HG03457 (cell line): ENCODE data around the gene CES2.

Experiments used
- ATAC-seq: cut with Tn5 transposase; IDR thresholded peaks from one replicate; pipeline ENCODE4 v1.9.1; 2021; ENCODE audit warnings: moderate number of reproducible peaks; ENCODE audit not compliant: unreplicated experiment

CES2 gene

GRCh38 chr16:66918803-66919568 is 16.3 kb upstream of the CES2 start, which contains the start of gene CDH16:
TSS of gene CDH16 (minus strand) at chr16:66918885. CDS start at chr16:66918065, 820 bp downstream.
- ATAC-seq: no peak

GRCh38 chr16:66919569-66920298 is 15.6 kb upstream of the CES2 start:
- ATAC-seq: no peak

- ATAC-seq: no peak
Measured at GRCh38 chr16:66920299-66920590, 15.1 kb upstream of the CES2 start.

DNA sequence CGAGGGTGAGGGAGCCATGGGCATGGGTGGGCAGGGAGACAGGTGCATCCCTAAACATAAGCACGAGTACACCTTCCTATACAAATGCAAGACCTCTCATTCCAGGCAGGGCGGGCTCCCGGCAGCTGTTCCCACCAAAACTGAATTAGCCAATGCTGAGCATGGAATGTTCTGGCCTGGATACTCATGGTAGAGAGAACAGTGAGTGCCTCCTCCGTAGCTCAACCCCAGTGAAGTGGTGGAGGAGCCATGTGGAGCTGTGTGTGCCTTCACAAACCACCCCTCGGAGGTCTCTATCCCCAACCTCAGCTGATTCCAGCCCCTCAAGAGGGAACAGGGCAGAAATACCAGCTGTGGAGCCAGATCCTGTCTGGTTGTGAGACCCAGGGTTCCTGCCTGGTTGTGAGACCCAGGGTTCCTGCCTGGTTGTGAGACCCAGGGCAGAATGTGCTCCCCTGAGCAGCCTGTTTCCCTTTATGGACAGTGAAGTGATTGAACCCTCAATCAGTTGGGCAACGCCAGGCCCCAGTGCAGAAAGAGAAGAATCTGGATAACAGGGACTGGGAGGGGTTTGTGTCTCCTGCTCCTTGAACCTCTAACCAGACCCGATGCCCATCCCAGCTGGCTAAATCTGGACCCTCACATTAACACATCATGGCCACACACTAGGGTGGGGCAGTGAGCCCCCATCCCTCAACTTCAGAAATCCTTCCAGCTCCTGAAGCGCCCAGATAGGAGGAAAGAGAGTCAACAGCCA is 14.2 kb upstream of the CES2 start:
- ATAC-seq: no peak

GRCh38 chr16:66921729-66922450 is 13.4 kb upstream of the CES2 start:
- ATAC-seq: no peak

- no peak for ATAC-seq
Measured at GRCh38 chr16:66923247-66923731, 12.0 kb upstream of the CES2 start.

DNA sequence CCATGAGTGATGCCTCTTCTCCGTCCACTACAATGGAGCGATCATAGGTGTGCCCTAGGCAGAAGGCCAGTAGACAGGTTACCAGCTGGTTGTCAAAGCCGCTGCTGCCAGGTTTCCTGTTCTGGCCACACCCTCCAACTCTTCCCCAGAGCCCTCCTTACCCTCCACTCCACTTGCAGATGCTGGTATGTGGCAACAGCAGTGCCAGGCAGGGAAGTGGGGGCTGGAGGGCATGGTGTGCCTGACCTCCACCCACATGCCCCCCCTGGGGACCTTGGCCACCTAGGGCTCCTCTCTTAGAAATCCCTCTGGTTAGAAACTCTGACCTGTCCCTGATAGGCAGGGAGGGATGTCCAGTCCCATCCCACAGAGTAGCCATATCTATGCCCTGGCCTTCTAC is 11.4 kb upstream of the CES2 start:
- ATAC-seq: no peak

GRCh38 chr16:66924527-66925321 is 10.6 kb upstream of the CES2 start:
- ATAC-seq: no peak

DNA sequence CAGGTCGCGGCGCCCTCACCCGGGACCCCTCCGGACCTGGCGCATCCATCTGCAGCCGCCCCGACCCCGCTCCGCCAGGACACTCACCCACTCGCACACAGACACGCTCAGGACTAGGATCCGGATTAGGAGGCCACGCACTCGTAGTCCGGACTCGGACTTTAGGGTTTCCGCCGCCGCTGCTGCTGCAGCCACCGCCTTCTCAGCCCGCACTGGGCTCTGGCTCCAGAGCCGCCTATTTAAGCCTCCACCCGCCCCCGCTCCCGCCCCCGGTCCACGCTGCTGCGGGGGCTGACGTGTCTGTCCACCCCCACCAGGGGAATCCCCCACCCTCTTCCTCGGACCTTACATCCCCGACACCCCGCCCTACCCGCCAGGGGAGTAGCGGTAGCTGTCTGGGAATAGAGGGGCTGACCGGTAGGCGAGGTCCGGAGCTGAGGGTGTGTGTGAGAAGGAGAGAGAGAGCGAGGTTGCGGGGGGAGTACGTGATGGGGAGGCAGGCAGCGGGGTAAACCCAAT is 9.9 kb upstream of the CES2 start, which contains the start of gene RRAD:
Gene RRAD, minus strand, starts transcription at position 214 of the 519 bp plus-strand sequence. CDS start 356 bp downstream, outside the sequence.
- no peak for ATAC-seq

DNA sequence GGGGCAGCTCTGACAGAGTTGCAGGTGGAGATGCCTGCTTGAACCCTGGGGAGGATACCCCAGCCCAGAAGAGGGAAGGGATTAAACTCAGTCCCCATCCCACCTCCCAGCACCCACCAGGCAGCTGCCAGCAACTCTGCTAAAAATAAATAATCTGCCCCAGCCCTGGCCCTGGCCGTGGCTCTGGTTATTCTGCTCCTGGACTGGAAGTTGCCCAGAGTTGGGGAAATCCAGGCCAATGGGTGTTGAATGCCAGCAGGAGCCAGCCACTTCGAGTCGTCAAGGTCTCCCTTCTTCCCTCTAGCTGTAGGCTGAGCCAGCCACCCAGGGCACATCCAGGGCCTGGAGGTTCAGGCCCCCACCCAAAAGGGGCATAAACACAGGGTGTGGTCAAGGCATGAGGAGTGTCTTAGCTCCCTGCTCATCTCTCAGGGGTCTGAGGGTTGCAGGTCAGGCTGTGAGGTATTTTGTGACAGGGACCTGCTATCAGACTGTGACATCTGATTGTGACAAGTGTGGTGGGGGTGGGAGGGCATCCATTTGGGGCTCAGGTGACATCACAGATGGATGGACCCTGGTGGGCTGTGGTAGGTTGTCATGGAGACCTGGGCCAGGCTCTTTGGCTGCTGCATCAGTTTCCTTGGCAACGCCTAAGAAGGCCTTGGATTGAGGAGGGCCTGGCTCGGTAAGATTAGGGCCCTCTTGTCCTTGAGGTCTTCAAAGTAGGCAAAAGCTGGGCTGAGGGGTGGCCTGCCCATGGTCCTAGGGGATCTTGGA is 9.0 kb upstream of the CES2 start:
- ATAC-seq: no peak

- ATAC-seq: no peak
Measured at GRCh38 chr16:66926961-66927436, 8.3 kb upstream of the CES2 start.

- no peak for ATAC-seq
Measured at GRCh38 chr16:66927918-66928649, 7.2 kb upstream of the CES2 start.

DNA sequence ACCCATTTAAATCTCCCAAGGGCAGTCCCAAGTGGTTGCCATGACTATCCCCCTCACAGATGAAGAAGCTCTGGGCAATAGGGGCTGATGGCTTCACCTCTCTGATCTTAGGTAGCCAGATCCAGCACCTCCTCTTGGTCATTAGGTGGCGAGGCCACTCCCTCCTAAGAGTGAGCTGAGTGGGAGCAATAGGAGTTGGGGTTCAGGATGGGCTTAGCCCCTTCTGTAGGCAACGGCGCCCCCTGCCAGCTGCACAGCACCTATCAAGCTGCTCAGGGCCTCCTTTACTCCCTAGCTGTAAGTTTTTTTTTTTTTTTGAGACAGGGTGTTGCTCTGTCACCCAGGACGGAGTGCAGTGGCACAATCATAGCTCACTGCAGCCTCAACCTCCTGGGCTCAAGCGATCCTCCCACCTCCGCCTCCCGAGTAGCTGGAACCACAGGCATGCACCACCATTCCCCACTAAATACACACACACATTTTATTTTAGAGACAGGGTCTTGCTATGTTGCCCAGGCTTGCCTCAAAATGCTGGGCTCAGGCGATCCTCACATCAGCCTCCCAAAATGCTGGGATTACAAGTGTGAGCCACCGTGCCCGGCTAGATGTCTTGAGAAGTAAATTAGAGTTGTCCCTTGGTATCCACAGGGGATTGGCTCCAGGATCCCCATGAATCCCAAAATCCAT is 6.5 kb upstream of the CES2 start:
- ATAC-seq: no peak

DNA sequence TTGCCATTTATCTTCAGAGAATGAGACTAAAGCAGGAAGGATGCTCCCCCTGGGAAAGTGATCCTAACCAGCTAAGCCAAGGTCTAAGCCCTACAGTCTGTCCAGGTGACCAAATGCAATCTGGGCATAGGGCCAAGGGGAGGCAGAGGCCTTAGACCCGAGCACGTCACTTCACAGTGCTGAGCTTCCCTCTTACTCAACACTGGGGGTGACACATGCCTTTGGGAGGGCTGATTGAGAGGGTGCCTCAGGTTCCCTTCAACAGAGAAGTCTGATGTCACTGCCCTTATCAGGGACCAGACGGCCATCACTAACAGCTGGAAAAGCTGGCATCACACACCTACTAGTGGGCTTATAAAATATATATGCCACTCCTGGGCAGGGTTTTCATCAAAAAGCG is 5.1 kb upstream of the CES2 start:
- ATAC-seq: no peak

- ATAC-seq: no peak
Measured at GRCh38 chr16:66931665-66932064, 3.7 kb upstream of the CES2 start.

DNA sequence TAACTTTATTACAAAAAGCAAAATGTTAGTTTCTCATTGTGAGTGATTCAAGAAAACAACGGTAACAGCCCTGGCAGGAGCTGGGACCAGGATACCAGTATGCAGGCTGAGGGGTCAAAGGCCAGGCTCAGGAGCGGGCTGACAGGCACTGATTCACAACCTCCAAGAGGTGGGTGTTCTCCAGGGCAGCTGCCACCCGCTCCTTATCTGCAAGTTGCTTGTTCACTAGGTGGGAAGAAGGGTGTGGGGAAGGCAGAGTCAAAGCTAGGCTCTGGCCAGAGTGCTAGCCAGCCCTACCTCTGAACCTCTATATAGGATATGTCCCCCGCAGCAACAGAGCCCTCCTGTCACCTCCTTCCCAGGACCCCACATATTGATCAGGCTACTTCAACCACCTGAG is 3.2 kb upstream of the CES2 start:
- ATAC-seq: no peak

GRCh38 chr16:66933776-66934137 is 1.6 kb upstream of the CES2 start:
- ATAC-seq: no peak
